Superior temporal gyrus (tissue), 1 donor: Measurements from ENCODE around the gene CD276.
"Not testable (repeated sequence)": the region's sequence is repeated elsewhere in the genome, so short reads cannot be mapped to it uniquely, and the experiment has no call there.

Experiments used
- DNase-seq: peaks from one replicate; pipeline ENCODE4 v3.0.0-alpha.2; 2016; ENCODE audit errors: extremely low spot score

The CD276 gene

DNA sequence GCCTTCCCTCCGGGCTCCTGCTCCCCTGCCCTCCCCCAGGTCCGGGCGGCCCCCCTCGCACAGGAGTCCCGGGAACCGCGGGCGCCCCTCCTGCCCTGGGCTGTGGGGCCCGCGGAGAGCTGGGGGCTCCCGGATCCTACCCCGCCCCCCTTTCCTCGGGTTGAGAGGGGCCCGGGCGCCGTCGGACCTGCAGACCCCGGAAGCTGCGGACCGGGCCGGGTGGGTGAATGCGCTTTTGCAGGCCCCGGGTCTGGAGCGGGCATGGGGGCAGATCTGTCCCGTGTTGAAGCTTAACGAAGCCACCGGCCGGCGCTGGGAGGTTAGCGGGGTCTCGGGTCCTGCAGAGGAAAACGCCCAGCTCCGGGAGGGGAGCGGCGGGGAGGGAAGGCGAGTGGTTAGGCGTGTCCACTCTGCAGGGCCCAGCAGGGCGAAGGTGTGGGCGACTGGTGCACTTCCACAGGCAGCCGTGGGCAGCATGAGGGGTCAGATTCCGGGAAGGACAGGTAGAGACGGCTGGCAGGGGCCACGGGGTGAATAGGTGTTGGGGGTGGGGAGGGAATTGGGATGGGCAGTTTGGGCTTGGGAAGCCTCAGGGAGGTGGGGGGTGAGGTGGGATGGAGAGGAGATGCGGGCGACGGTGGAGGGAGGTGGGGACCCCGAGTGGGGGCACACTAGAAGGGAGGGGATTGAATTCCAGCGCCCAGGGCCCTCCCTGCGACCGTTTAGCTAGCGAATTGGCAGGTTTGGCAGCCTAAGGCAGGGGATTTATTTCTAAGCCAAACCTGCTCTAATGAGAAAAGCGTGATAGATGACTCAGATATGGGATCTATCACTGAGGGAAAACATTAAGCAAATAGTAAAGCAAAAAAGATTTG, 635 bp downstream of the CD276 start:
- DNase-seq: no peak

DNA sequence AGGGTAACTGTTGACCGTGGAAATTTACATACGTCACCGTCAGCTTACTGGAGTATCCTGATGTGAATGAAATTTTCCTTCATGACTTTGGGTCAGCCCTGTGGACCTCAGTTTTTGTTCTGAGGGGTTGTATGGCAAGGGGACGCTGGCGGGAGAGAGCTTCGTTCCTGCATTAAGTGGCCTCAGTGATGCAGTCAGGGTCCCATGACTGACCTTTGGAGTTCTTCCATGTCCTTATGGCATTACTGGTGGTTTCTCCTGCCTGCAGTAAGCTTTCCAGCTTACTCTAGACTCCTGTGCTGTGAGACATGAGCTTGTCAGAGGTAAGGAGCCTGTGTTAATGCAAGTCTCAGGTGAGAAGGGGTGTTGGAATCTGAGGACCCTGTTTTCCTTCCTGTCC, 1.8 kb downstream of the CD276 start:
- DNase-seq: no peak

DNA sequence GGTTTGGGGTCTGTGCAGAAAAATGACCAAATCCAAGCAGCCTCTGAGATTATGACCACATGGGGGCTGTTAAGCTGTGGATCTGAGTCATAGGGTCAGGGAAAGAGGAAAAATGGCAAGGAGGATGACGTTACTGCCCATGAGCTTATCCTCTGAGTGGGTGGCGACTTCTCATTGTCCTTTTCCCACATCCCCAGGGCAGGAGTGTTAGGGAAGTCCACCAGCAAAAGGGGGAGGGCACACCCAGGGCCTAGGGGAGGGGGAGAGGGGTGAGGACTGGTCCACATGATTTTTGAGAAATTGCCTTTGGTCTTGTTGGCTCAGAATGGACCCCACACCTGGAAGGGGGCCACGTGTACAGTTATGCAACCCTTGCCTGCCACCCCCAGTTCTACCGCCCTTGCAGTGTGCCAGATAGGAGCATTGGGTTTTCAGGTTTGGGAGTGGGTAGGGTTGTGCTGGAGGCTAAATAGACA, 2.6 kb downstream of the CD276 start:
- no peak for DNase-seq

DNA sequence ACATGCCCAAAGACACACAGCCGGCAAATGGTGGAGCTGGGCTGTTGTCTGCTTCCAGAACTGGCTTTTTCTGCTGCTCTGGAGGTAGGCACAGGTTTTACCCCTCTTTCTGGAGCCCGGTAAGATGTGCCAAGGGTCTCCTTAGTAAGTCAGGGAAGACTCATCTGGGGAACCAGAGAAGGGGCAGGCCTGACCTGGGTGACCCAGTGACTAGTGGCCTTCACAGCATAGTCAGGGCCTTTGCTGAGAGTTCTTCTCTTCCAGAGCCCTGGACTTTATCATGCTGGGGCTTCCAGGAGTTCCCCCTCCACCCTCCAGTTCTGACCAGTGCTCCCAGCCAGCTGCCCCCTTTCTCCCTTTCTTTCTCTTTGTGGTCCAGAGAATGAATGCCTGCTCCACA, 3.2 kb downstream of the CD276 start:
- DNase-seq: no peak

DNA sequence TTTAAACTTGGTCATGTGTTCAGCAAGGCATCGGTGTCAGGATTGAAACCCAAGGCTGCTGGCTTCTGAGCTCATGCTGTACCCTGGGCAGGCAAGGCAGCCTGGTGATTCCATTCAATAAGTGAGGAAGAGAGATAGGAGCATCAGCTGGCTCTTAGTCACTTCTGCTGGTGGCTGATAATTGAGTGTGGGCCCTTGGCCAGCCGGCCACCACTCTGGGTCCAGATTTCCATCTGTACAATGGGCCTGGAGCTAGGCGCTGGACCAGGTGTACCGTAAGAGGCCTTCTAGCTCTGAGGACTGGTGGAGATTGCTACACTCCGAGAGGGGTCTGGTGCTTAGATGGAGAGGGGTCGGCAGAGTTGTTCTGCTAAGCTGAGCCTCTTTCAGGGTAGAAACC, 4.3 kb downstream of the CD276 start:
- no peak for DNase-seq

DNA sequence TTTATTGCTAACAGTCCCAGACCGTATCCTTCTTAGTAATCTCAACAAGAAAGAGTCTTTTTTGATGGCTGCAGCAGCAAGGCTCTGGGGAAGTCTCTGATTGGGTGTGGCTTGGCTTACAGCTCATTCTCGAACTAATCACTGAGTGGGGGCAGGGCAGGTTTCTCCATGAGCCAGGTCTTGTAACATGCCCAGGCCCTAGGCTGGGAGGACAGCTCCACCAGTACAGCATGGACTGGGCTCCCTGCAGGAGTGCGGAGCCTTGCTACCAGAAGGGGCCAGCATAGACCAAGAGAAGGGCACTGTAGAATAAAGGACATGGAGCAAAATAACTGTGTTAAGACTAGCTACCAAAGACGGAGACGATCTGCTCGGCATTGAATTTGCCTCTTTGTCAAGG, 7.2 kb downstream of the CD276 start:
- DNase-seq: no peak

DNA sequence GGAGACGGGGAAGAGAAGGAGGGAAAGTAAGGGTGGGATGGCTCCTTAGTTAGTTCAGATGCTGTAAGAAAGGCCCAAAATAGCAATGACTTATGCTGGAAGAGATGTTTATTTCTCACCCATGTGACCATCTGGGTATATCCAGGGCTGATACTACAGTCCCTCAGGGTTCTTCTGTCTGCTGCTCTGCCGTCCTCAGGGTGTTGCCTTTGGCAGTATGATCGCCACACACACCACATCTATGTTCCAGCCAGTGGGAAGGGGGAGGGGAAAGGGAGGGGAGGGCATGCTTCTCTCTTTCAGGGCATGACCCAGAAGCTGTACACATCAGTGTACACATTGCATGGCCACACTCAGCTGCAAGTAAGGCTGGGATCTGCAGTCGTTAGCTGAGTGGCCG, 10.2 kb downstream of the CD276 start:
- DNase-seq: peak; percentile 36

DNA sequence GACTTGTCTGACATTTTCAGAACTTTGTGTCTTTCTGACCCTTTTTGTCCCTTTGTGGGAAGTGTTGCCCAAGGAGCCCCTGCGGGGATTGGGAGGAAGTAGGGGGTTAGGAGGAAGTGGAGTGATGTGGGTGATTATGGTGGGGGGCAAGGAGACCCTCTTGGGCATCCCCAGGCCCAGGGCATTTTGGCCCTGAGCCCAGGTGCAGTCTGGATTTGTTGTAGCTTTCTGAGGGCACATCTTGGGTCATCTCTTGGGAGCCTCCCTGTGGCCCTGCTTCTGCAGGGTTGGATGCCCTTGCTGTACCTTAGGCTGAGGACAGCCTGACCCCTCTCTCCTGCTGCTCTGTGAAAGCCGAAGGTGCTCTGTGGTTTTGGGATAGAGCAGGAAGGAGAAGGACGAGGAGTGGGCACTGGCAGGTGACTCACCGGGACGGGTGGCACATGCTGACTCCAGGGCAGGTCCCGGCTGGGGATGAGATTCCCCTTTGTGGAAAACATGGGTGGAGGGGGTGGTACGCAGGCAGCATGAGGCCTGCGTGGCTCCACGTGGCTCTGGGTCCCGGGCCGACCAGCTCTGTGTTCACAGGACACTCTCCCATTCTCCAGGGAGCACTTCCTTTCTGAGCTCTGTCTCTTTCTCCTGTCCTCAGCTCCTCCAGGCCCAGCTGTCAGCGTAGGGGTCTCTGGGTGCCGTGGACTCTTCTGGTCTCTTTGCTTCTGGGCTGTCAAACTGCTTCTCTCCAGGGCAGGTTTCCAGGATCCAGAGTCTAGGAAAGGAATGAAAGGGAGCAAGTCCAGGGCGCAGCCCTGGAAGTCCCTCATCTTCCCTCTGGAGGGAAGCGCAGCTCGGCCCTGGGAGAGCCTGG, 11.8 kb downstream of the CD276 start:
- DNase-seq: no peak

DNA sequence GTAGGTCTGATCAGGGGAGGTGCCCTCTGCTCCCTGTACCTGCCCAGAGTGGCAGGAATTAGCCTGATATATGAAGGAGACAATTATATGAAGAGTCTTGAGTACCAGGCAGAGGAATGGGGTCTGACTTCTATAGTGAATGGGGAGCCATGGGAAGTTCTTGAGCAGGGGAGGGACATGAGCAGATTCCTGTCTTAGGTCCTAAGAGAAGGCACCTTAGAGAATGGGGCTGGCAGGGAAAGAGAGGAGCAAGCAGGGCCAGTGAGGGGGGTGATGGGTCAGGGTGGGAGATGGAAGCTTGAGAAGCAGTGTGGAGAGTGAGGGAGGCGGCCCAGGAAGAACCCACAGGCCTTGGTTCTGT, 12.4 kb downstream of the CD276 start:
- DNase-seq: no peak

DNA sequence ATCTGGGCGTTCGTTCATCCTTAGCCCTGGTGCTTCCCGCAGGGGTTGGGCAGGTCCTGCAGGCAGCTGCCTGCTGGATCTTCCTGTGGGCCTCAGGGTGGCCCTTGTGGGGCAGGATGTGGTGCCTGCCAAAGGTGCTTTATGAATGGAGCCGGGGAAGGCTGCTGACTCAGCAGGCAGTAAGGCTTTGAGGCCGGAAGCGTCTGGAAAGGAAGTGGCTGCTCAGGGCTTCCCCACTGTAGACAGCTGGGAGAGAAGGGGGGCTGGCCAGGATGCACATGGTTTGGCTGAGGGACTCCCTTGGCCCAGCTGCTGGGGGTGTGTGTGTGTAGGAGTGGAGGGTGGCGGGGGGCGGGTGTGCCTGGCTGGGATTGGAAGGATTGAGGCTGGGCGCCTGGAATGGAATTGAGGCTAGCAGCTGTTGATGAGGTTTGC, 12.9 kb downstream of the CD276 start:
- peak; percentile 57 for DNase-seq

DNA sequence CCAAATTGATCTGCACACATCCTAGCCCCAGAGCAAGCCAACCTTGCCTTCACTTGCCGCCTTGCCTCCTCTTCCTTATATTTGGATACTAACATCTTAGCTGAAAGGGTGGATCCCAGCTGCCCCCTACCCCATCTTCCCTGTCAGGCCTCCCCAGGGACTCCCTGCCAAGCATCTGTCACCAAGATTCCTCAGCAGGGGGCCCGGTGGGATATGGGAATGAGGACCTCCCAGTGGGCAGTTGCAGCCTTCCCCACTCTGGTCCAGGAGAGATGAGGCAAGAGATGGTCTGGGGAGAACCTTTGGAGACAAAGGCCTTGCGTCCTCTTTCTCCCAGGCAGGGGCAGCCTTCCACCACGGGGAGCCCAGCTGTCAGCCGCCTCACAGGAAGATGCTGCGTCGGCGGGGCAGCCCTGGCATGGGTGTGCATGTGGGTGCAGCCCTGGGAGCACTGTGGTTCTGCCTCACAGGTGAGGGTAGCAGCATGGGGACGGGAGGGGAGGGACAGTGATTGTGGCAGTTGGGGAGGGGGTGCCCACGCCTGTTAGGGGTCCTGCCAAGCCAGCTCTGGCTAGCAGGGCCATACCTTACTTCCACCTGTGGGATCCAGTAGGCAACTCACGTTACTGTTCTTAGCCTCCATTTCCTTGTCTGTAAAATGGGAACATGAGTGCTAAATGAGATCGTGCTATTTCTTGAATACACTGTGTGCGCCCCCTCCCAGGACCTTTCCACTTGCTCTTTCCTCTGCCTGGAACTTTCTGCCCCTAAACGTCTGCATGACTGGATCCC, 15.3 kb downstream of the CD276 start:
- DNase-seq: no peak

DNA sequence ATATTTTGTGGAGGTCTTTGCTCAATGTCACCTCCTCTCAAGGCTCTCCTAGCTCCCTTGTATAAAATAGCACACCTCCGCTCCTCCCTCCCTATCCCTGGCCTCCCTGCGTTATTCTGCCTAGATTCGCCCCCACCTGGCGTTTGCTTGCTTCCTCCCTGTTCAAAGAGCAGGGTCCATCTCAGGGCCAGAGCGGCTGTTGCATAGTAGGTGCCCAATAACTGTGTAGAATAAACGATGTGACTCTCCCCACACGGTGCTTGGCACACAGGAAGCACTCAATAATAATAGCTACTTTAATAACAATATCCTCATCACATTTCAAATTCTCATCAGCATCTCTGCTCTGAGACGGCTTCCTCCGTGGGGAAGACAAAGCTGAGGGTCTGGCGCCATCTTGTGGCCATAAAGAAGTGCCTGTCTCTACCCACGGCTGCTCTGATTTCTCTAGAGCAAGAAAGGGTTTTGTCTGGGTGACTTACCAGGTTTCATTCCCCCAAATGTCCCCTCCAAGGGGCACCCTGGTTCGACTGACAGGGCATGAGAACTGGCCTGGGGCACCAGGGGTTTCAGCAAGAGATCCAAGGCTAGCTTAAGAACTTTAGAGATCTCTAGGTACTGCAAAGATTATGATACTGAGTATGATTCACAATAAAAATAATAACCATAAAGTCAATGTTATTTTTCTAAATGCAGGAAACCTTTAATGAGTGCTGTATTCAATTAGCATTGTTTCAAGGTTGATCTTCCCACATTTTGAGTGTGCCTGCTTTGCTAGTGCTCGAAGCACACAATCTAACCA, 16.1 kb downstream of the CD276 start:
- peak; percentile 95 for DNase-seq

DNA sequence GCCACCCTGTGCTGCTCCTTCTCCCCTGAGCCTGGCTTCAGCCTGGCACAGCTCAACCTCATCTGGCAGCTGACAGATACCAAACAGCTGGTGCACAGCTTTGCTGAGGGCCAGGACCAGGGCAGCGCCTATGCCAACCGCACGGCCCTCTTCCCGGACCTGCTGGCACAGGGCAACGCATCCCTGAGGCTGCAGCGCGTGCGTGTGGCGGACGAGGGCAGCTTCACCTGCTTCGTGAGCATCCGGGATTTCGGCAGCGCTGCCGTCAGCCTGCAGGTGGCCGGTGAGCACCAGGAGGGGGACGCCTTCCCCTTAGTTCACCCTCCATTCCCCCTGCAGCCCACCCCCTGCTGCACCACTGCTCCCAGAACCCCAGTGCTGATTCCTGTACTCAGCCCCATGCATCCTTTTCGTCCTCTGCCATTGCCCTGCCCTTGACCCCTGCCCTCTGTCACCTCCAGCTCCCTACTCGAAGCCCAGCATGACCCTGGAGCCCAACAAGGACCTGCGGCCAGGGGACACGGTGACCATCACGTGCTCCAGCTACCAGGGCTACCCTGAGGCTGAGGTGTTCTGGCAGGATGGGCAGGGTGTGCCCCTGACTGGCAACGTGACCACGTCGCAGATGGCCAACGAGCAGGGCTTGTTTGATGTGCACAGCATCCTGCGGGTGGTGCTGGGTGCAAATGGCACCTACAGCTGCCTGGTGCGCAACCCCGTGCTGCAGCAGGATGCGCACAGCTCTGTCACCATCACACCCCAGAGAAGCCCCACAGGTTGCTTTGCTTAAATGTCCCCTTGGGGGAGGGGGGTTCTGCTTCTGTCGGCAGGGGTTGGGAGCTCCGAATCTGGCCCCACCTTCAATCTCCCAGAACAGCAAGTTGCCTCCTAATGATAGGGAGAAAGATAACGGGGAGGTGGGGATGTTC, 18.4 kb downstream of the CD276 start:
- DNase-seq: not testable (repeated sequence)

DNA sequence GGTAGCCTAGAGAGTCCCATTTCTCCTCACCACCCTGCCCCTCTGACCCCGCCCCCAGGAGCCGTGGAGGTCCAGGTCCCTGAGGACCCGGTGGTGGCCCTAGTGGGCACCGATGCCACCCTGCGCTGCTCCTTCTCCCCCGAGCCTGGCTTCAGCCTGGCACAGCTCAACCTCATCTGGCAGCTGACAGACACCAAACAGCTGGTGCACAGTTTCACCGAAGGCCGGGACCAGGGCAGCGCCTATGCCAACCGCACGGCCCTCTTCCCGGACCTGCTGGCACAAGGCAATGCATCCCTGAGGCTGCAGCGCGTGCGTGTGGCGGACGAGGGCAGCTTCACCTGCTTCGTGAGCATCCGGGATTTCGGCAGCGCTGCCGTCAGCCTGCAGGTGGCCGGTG, 19.4 kb downstream of the CD276 start:
- not testable (repeated sequence) for DNase-seq

DNA sequence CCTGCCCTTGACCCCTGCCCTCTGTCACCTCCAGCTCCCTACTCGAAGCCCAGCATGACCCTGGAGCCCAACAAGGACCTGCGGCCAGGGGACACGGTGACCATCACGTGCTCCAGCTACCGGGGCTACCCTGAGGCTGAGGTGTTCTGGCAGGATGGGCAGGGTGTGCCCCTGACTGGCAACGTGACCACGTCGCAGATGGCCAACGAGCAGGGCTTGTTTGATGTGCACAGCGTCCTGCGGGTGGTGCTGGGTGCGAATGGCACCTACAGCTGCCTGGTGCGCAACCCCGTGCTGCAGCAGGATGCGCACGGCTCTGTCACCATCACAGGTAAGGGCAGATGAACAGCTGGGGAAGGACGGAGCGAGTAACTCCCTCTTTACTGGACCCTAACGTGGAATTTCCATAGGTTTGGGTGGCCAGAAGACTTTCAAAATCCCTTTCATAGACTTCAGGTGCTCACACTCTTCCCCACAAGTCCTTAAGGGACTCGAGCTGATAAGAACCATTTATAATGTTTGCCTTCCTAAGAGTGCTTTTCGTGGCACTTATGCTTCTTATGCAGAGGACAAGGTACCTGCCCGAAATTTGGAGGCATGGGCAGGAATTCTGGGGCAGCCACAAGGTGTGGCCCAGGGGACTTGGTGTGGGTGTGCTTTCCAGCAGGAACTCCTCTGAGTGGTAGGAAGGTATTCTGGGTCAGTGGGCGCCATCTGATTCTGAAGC, 20.1 kb downstream of the CD276 start:
- DNase-seq: not testable (repeated sequence)

DNA sequence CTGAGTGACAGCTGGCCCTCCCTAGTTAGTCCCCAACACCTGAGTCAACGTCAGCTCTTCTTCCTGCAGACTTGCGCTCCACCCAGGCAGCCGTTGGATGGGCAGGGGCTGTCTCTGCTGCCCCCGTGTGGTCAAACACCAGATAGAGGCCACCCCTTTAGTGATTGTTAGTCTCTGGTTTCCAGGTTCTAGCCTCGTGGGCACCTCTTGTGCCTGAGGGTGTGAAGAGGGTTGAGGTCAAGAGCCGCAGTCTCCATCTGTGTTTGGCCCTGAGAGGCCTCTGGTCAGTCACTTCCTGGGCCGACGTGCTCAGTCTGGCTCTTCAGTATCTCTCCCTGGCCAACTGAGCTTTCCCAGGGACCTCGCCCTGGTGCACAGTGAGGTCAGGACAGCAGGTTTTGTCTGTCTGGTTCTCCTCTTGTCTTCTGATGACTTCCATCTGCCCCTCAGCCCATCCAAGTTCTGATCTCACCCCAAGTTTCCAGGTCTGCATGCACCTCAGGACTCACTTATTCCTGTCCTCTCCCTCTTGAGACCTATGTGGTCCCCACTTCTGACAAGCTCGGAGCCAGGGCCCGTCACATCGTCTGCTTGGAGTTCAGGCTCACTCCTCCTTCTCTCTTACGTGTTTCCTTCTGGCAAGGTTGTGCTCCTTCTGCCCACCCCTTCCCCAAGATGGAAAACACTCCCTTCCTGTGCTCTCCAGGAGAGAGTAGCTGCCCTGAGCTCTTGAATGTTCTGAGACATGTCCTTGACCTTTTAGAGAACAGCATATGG, 20.9 kb downstream of the CD276 start:
- DNase-seq: peak; percentile 74

DNA sequence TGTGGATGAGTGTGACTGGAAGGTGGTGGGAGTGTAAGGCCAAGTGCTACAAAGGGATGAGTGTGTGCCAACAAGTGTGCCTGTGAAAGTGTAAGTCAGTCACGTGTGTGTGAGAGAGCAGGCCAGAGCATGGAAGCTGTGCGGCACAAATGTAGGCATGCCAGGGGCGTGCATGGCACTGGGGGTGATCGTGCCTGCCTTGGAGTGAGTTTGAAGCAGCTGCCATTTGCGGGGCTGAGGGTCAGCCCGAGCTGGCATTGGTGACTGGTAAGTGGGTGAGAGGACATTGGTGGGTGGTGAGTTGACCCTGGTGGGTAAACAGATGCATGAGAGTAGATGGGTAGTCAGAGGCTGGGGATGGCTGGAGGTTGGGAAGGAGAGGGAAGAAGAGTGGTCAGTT, 24.5 kb downstream of the CD276 start:
- DNase-seq: no peak

DNA sequence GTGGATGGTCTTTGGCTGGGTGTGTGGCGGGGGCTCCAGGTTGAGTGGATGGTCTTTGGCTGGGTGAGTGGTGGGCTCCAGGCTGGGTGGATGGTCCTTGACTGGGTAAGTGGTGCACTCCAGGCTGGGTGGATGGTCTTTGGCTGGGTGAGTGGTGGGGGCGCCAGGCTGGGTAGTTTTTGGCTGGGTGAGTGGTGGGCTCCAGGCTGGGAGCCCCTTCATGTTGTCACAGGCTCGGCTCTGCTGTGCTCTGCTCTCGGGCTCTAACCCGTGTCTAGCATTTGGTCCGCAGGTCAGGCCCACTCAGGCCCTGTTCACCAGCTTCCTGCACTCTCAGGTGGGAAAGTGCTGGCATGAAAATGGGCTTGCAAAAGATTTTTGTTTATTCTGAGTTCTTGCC, 25.1 kb downstream of the CD276 start:
- DNase-seq: no peak

DNA sequence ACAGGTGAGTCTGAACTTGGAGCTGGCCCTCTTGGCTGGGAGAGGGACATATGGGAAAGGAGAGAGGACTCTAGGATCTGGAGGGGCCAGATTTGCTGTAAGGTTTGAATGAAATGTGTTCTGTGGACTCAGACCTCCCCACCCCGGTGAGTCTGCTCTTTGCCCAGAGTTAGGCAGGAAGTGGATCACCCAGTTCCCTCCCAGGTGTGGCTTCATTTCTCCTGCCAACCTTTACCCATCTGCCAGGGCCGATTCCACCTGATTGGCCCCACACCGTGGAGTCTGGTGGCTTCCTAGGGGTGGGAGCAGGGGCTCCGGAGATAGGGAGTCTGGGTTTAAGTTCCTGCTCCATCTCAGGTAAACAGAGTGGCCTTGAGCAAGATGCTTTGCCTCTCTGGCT, 25.5 kb downstream of the CD276 start:
- DNase-seq: no peak
